Activated CD4-positive, alpha-beta T cell treated with anti-CD3 and anti-CD28 coated beads, Interleukin-2, amount 50 U/mL, for 4 hours (primary cell): ENCODE data around the gene KRTAP5-7.
"Not testable (repeated sequence)": the region's sequence is repeated elsewhere in the genome, so short reads cannot be mapped to it uniquely, and the experiment has no call there.

Source experiments
- DNase-seq, 2 experiments: peaks; one replicate each; pipeline ENCODE4 v3.0.0-alpha.2; 2020

Gene KRTAP5-7

GRCh38 chr11:71564430-71564829 is 37.4 kb downstream of the KRTAP5-7 start:
- no peak for DNase-seq

GRCh38 chr11:71565263-71565662 is 38.2 kb downstream of the KRTAP5-7 start, which contains the start of gene KRTAP5-10:
TSS of gene KRTAP5-10 (plus strand) at chr11:71565563. CDS start at chr11:71565588, 25 bp downstream.
- no peak for DNase-seq

- DNase-seq: no peak
These were observed 39.1 kb downstream of the KRTAP5-7 start for GRCh38 chr11:71566081-71566620.

GRCh38 chr11:71566626-71567599 is 39.8 kb downstream of the KRTAP5-7 start:
- not testable (repeated sequence) for DNase-seq

GRCh38 chr11:71567633-71568032 is 40.6 kb downstream of the KRTAP5-7 start:
- not testable (repeated sequence) for DNase-seq

GRCh38 chr11:71568704-71569349 is 41.8 kb downstream of the KRTAP5-7 start:
- no peak for DNase-seq

GRCh38 chr11:71571101-71571850 is 44.2 kb downstream of the KRTAP5-7 start:
- not testable (repeated sequence) for DNase-seq

GRCh38 chr11:71572811-71573210 is 45.7 kb downstream of the KRTAP5-7 start:
- DNase-seq: no peak

GRCh38 chr11:71574418-71574817 is 47.4 kb downstream of the KRTAP5-7 start:
- no peak for DNase-seq

GRCh38 chr11:71575723-71576424 is 48.8 kb downstream of the KRTAP5-7 start:
- DNase-seq: no peak

GRCh38 chr11:71576688-71577465 is 49.8 kb downstream of the KRTAP5-7 start:
- not testable (repeated sequence) for DNase-seq

GRCh38 chr11:71577469-71578004 is 50.5 kb downstream of the KRTAP5-7 start:
- no peak for DNase-seq
